Activated B cell treated with CpG ODN at 0.5 μM for 24 hours (primary cell): Measurements from ENCODE around the gene RGS14. TPM values are rescaled to one million over a fixed set of nuclear protein-coding genes. Genes with fewer than 3 reads are reported as not detected.

Experiments used
- ATAC-seq: fragments of 200-7000 bp; cut with Tn5 transposase; one replicate; pipeline ENCODE4 v1.10.0; 2021; ENCODE audit warnings: low read depth, mild to moderate bottlenecking, moderate library complexity
- CTCF ChIA-PET: fragments of 350-600 bp; sonication (Branson Sonifier 250); formaldehyde crosslinking; loops from one replicate; lab custom pipeline; 2021; ENCODE audit warnings: antibody characterized with exemption; lab: Charles Lee
- POLR2A ChIA-PET: fragments of 350-600 bp; sonication (Branson Sonifier 250); formaldehyde crosslinking; loops from one replicate; lab custom pipeline; 2021; ENCODE audit warnings: antibody characterized with exemption; lab: Charles Lee
- DNase-seq: peaks from one replicate; pipeline ENCODE4 v3.0.0; 2022
- H3K27ac Mint-ChIP-seq: one replicate; pipeline ENCODE4 v1.8.0; 2020; ENCODE audit warnings: mixed read lengths
- H3K27me3 Mint-ChIP-seq: one replicate; pipeline ENCODE4 v1.8.0; 2021; ENCODE audit warnings: mixed read lengths
- H3K36me3 Mint-ChIP-seq: one replicate; pipeline ENCODE4 v1.8.0; 2021; ENCODE audit warnings: low read depth, mixed read lengths
- H3K4me1 Mint-ChIP-seq: one replicate; pipeline ENCODE4 v1.8.0; 2021; ENCODE audit warnings: mixed read lengths
- H3K4me3 Mint-ChIP-seq: one replicate; pipeline ENCODE4 v1.8.0; 2020; ENCODE audit warnings: mild to moderate bottlenecking, mixed read lengths
- H3K9me3 Mint-ChIP-seq: one replicate; pipeline ENCODE4 v1.8.0; 2020; ENCODE audit warnings: mixed read lengths
- intact Hi-C: fragments of 100-400 bp; cut with micrococcal nuclease; formaldehyde crosslinking; loops from one replicate; pipeline ENCODE4 v1.15.1; 2024
- total RNA-seq: library from RNA; stranded (reverse); gene quantifications from 2 replicates; pipeline ENCODE4 v1.2.3, GENCODE V29; 2022
- TF ChIP-seq, protein P1 (sequence below): fragments of 200-600 bp; IDR thresholded peaks from one replicate; pipeline ENCODE4 v1.8.0; 2022; ENCODE audit warnings: antibody characterized with exemption, mild to moderate bottlenecking

The RGS14 gene
- total RNA-seq, 1 donor from 2014 or later = 58.3 TPM

DNA sequence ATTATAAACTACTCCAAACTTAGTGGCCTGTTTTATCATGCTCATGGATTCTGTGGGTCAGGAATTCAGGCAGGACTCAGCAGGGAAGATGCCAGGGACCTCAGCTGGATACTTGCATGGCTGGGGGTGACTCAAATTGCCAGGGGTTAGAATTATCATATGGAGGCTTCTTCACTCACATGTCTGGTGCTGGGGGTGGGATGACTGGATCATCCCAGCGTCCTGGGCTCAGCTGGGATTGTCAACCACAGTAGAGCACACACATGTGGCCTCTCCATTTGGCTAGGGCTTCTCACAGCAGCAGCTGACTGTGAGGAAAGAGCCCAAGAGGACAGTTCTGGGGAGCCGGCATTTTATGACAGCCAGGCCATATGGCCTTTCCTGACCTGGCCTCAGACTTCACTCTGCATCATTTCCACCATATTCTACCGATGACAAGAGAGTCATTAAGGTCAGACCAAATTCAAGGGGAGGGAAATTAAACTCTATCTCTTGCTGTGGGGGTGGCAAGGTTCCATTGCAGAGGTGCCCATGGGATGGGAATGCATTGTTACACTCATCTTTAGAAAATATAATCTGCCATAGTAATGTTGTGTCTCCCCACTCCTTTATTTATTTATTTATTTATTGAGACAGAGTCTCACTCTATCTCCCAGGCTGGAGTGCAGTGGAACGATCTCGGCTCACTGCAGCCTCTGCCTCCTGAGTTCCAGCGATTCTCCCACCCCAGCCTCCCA, 63.5 kb downstream of the RGS14 start:
- ChIA-PET CTCF (no interaction called here), POLR2A (no interaction called here)
- Mint-ChIP-seq H3K4me3 (no peak overlapping the region), H3K36me3 (peaks cover 3% of the 10 kb centered on the region), H3K27ac (no peak overlapping the region), H3K27me3 (no peaks in the 10 kb centered on the region), H3K4me1 (peaks cover 12% of the 10 kb centered on the region), H3K9me3 (no peaks in the 10 kb centered on the region)
- TF ChIP-seq, protein P1, sequence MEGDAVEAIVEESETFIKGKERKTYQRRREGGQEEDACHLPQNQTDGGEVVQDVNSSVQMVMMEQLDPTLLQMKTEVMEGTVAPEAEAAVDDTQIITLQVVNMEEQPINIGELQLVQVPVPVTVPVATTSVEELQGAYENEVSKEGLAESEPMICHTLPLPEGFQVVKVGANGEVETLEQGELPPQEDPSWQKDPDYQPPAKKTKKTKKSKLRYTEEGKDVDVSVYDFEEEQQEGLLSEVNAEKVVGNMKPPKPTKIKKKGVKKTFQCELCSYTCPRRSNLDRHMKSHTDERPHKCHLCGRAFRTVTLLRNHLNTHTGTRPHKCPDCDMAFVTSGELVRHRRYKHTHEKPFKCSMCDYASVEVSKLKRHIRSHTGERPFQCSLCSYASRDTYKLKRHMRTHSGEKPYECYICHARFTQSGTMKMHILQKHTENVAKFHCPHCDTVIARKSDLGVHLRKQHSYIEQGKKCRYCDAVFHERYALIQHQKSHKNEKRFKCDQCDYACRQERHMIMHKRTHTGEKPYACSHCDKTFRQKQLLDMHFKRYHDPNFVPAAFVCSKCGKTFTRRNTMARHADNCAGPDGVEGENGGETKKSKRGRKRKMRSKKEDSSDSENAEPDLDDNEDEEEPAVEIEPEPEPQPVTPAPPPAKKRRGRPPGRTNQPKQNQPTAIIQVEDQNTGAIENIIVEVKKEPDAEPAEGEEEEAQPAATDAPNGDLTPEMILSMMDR = no peak
- intact Hi-C loops = no loop called here
- no peak for ATAC-seq
- no peak for DNase-seq

Other genes with a start within 250 kb of the RGS14 start
- 103 and 108 TPM in 2 replicates for gene NSD1, start 224.2 kb upstream of the RGS14 start, total RNA-seq
- gene RAB24, start 54.2 kb upstream of the RGS14 start, total RNA-seq = 35.6 and 36.3 TPM in 2 replicates
- gene PRELID1, start 54.1 kb upstream of the RGS14 start, total RNA-seq = 141 and 160 TPM in 2 replicates
- gene MXD3, start 46.0 kb upstream of the RGS14 start, total RNA-seq = 7.6 and 9.1 TPM in 2 replicates
- gene LMAN2, start 6.3 kb upstream of the RGS14 start, total RNA-seq = 88.0 and 89.7 TPM in 2 replicates
- gene SLC34A1, start 26.5 kb downstream of the RGS14 start, total RNA-seq = not detected in 2 replicates
- gene PFN3, start 42.7 kb downstream of the RGS14 start, total RNA-seq = not detected in 2 replicates
- 0.31 TPM in 1 of 2 replicates, not detected in the other for gene F12, start 51.6 kb downstream of the RGS14 start, total RNA-seq
- 90.6 and 92.6 TPM in 2 replicates for gene GRK6, start 68.8 kb downstream of the RGS14 start, total RNA-seq
- gene PRR7, start 88.9 kb downstream of the RGS14 start, total RNA-seq = 2.4 and 3.2 TPM in 2 replicates
- 2.0 and 3.9 TPM in 2 replicates for gene DBN1, start 115.7 kb downstream of the RGS14 start, total RNA-seq
- 17.0 and 17.7 TPM in 2 replicates for gene PDLIM7, start 139.7 kb downstream of the RGS14 start, total RNA-seq
- 82.5 and 88.5 TPM in 2 replicates for gene DOK3, start 151.9 kb downstream of the RGS14 start, total RNA-seq
- gene DDX41, start 159.0 kb downstream of the RGS14 start, total RNA-seq = 128 and 144 TPM in 2 replicates
- gene FAM193B, start 196.6 kb downstream of the RGS14 start, total RNA-seq = 108 and 121 TPM in 2 replicates
- 78.4 and 82.2 TPM in 2 replicates for gene TMED9, start 234.3 kb downstream of the RGS14 start, total RNA-seq
- gene B4GALT7, start 242.2 kb downstream of the RGS14 start, total RNA-seq = 36.3 and 42.3 TPM in 2 replicates